HepG2 (cell line): ENCODE data around the gene CAMK2A. TPM values are rescaled to one million over a fixed set of nuclear protein-coding genes. Genes with fewer than 3 reads are reported as not detected.

ENCODE experiments used
- ATAC-seq: fragments of 200-7000 bp; cut with Tn5 transposase; 3 replicates; pipeline ENCODE4 v1.9.1; 2020; ENCODE audit warnings: mild to moderate bottlenecking, moderate library complexity
- BruUV-seq: library from RNA; stranded (reverse); fragments of 400-500 nt; replicated peaks from 2 replicates; lab custom pipeline; 2021; lab: Mats Ljungman, UMichigan
- CTCF ChIA-PET: fragments of 300-600 bp; formaldehyde crosslinking; extraction: SDS; loops from one replicate; lab custom pipeline; 2021; ENCODE audit warnings: low total read pairs, inconsistent platforms, low intra/inter-chr PET ratio; lab: Yijun Ruan, JAX
- POLR2A ChIA-PET: fragments of 350-600 bp; sonication (Branson Sonifier 250); formaldehyde crosslinking; loops from one replicate; lab custom pipeline; 2020; ENCODE audit warnings: antibody characterized with exemption, inconsistent platforms; lab: Yijun Ruan, JAX
- DNase-seq: peaks from one replicate; pipeline ENCODE4 v3.0.0-alpha.2; 2015; ENCODE audit warnings: low spot score
- FAIRE-seq: peaks from 3 replicates; lab custom pipeline; 2011; peaks lifted over from hg19 to GRCh38; lab: Jason Lieb, UNC
- H2AFZ ChIP-seq: one replicate; pipeline ENCODE4 v1.6.1; 2011; ENCODE audit warnings: low read length, inconsistent platforms
- H3K27ac ChIP-seq: fragments of 300-600 bp; 3 replicates; pipeline ENCODE4 v1.8.0; 2011; ENCODE audit warnings: mixed run types, mild to moderate bottlenecking, mixed read lengths, low read length, inconsistent platforms; ENCODE audit not compliant: insufficient read depth; ENCODE audit errors: extremely low read length
- H3K27me3 ChIP-seq, 2 experiments: fragments of 200-600 bp in 1 of 2; 2 replicates in 1 of 2; 3 replicates in 1 of 2; pipeline versions ENCODE4 v1.6.0 to v1.8.0; 2011; ENCODE audit warnings: low read length in 2 of 2, mild to moderate bottlenecking in 2 of 2, moderate library complexity in 2 of 2, inconsistent platforms in 1 of 2; ENCODE audit not compliant: insufficient read depth in 2 of 2, control insufficient read depth in 1 of 2
- H3K36me3 ChIP-seq, 2 experiments: fragments of 200-600 bp in 1 of 2; replicated peaks in 1 of 2; 2 replicates in 1 of 2; 3 replicates in 1 of 2; pipeline versions ENCODE4 v1.5.1 to v1.8.0; 2011; ENCODE audit warnings: low read length in 2 of 2, inconsistent platforms in 1 of 2; ENCODE audit not compliant: insufficient read depth in 2 of 2, control insufficient read depth in 1 of 2
- H3K4me1 ChIP-seq: 2 replicates; pipeline ENCODE4 v1.5.1; 2012; ENCODE audit warnings: low read length, inconsistent platforms; ENCODE audit not compliant: insufficient read depth
- H3K4me2 ChIP-seq: 2 replicates; pipeline ENCODE4 v1.6.0; 2011; ENCODE audit warnings: low read depth, low read length, inconsistent platforms
- H3K4me3 ChIP-seq, 3 experiments: fragments of 200-600 bp in 1 of 3; sonication (generic), shearing (Covaris generic) in 1 of 3; replicated peaks in 1 of 3; 2 replicates each; pipeline ENCODE4 v1.5.1; 2011 to 2016; ENCODE audit warnings: low read length in 3 of 3, inconsistent platforms in 2 of 3, low read depth in 2 of 3, mild to moderate bottlenecking in 2 of 3, control low read depth in 1 of 3, mixed read lengths in 1 of 3; ENCODE audit not compliant: insufficient read depth in 1 of 3
- H3K79me2 ChIP-seq: one replicate; pipeline ENCODE4 v1.6.1; 2011; ENCODE audit warnings: low read length, inconsistent platforms; ENCODE audit not compliant: insufficient read depth
- H3K9ac ChIP-seq: 2 replicates; pipeline ENCODE4 v1.6.0; 2011; ENCODE audit warnings: mild to moderate bottlenecking, low read depth, low read length, inconsistent platforms; ENCODE audit not compliant: insufficient read depth
- H3K9me3 ChIP-seq: 2 replicates; pipeline ENCODE4 v1.5.1; 2012; ENCODE audit warnings: mild to moderate bottlenecking, low read length
- H4K20me1 ChIP-seq: 2 replicates; pipeline ENCODE4 v1.6.0; 2011; ENCODE audit warnings: inconsistent platforms, mild to moderate bottlenecking, low read length, moderate library complexity; ENCODE audit not compliant: insufficient read depth
- HMGXB3 ChIP-seq: sonication (generic); formaldehyde crosslinking; IDR thresholded peaks from 2 replicates; pipeline ENCODE4 v1.4.0; 2020; ENCODE audit warnings: missing genetic modification reagents, borderline replicate concordance
- NFAT5 ChIP-seq: sonication (generic); formaldehyde crosslinking; IDR thresholded peaks from 2 replicates; pipeline ENCODE4 v1.4.0; 2020; ENCODE audit warnings: missing genetic modification reagents
- RORA ChIP-seq: sonication (generic); formaldehyde crosslinking; IDR thresholded peaks from 2 replicates; pipeline ENCODE4 v1.5.0; 2020; ENCODE audit warnings: mild to moderate bottlenecking, missing genetic modification reagents, moderate library complexity
- SMAD1 ChIP-seq: sonication (generic); formaldehyde crosslinking; IDR thresholded peaks from 2 replicates; pipeline ENCODE4 v1.4.0; 2020; ENCODE audit warnings: missing genetic modification reagents, low read depth, mild to moderate bottlenecking, borderline replicate concordance
- SOX6 ChIP-seq, 2 experiments: fragments of 450-650 bp in 1 of 2; sonication (generic) in 1 of 2; formaldehyde crosslinking in 1 of 2; IDR thresholded peaks; 2 replicates each; pipeline versions ENCODE4 v1.4.0 to v1.6.1; 2017 to 2020; ENCODE audit warnings: antibody characterized with exemption in 1 of 2, mild to moderate bottlenecking in 1 of 2, missing genetic modification reagents in 1 of 2
- SPEN ChIP-seq: sonication (generic); formaldehyde crosslinking; IDR thresholded peaks from 2 replicates; pipeline ENCODE4 v1.5.1; 2020; ENCODE audit warnings: low read depth, mild to moderate bottlenecking, missing genetic modification reagents
- XRCC5 ChIP-seq: fragments of 200-400 bp; formaldehyde crosslinking; optimal IDR thresholded peaks from 2 replicates; pipeline ENCODE3; 2017; ENCODE audit warnings: mild to moderate bottlenecking, low read length
- ZBTB2 ChIP-seq: sonication (generic); formaldehyde crosslinking; IDR thresholded peaks from 2 replicates; pipeline ENCODE4 v1.8.0; 2022; ENCODE audit warnings: low read depth, missing genetic modification reagents
- ZNF225 ChIP-seq: sonication (generic); formaldehyde crosslinking; IDR thresholded peaks from 2 replicates; pipeline ENCODE4 v1.4.0; 2020; ENCODE audit warnings: mild to moderate bottlenecking, missing genetic modification reagents
- ZNF30 ChIP-seq: sonication (generic); formaldehyde crosslinking; IDR thresholded peaks from 2 replicates; pipeline ENCODE4 v1.5.0; 2020; ENCODE audit warnings: mild to moderate bottlenecking, missing genetic modification reagents
- ZNF740 ChIP-seq: sonication (generic); formaldehyde crosslinking; IDR thresholded peaks from 2 replicates; pipeline ENCODE4 v1.4.0; 2020; ENCODE audit warnings: missing genetic modification reagents
- WGBS: methylation state at CpG from one replicate; pipeline ENCODE4 v1.1.6; 2017; ENCODE audit warnings: low lambda C conversion rate; 5-methylcytosine and 5-hydroxymethylcytosine counted together
- in situ Hi-C: cut with HindIII; loops from 2 replicates; pipeline ENCODE4 v1.10.0; 2017; ENCODE audit warnings: low pct_unique_long_range_greater_than_20kb; ENCODE audit not compliant: extremely low pct_ligation_motif_present
- intact Hi-C: fragments of 100-400 bp; cut with micrococcal nuclease; formaldehyde crosslinking; loops from one replicate; pipeline ENCODE4 v1.10.0; 2022; ENCODE audit not compliant: unreplicated experiment
- polyA plus RNA-seq, 8 experiments: library from polyadenylated mRNA; depleted of rRNA in 3 of 8; stranded (reverse) in 7 of 8; unstranded in 1 of 8; fragments of >200 nt; fragmentation: Illumina TruSeq in 4 of 8; extraction: Trizol in 4 of 8; gene quantifications; 2 replicates each; pipeline versions ENCODE4 v1.2.1 to v1.2.3, GENCODE V29; 2011 to 2016; ENCODE audit warnings: low read depth in 4 of 8, missing spikeins in 1 of 8, mixed read lengths in 1 of 8; ENCODE audit not compliant: insufficient read depth in 1 of 8
- total RNA-seq, 5 experiments: library from RNA; depleted of rRNA; stranded (reverse); fragments of >200 nt; fragmentation: Illumina TruSeq; extraction: Trizol; gene quantifications; 2 replicates each; pipeline ENCODE4 v1.2.3, GENCODE V29; 2016; ENCODE audit warnings: low read depth in 1 of 5

CAMK2A gene
- total and polyA plus RNA-seq, 2 of the 13 experiments (the other 11 are each of a cell fraction or from before 2014, with no cell fraction given): 0.11 TPM; not detected in 1

- Histone ChIP-seq H3K9ac (no peak within 1 kb of the TSS), H3K4me2 (no peak within 1 kb of the TSS), H3K27ac (no peak within 1 kb of the TSS), H3K79me2 (no peaks in the 10 kb centered on the region), H2AFZ (no peak within 1 kb of the TSS), H3K9me3 (no peaks in the 10 kb centered on the region), H3K27me3 (peaks cover 0 to 28% of the 10 kb centered on the region in 2 experiments), H3K36me3 (no peaks in the 10 kb centered on the region), H3K4me3 (no peak within 1 kb of the TSS), H4K20me1 (no peaks in the 10 kb centered on the region), H3K4me1 (peaks cover 22% of the 10 kb centered on the region)
- ATAC-seq: no peak
- no peak for DNase-seq
- FAIRE-seq: no peak
- ChIA-PET POLR2A (no interaction called here), CTCF (no interaction called here)
- in situ Hi-C loops (no loop called here), intact Hi-C loops (no loop called here)
- 79% methylated on average over 19 of the region's 58 CpGs for whole genome bisulfite sequencing
- BruUV-seq: no TSS peak
- no peak for TF ChIP-seq SMAD1 (CRISPR knock-in tag)
- TF ChIP-seq ZBTB2 (CRISPR knock-in tag): no peak
- TF ChIP-seq RORA (CRISPR knock-in tag): no peak
- no peak for TF ChIP-seq NFAT5 (CRISPR knock-in tag)
- TF ChIP-seq ZNF30: no peak
- TF ChIP-seq XRCC5: no peak
- TF ChIP-seq HMGXB3 (CRISPR knock-in tag): no peak
- no peak for TF ChIP-seq SOX6 (IDR thresholded peaks at IDR 0.05)
- no peak for TF ChIP-seq SOX6 (CRISPR knock-in tag; IDR thresholded peaks at IDR 0.05)
- TF ChIP-seq ZNF225 (CRISPR knock-in tag): no peak
- TF ChIP-seq SPEN (CRISPR knock-in tag): no peak
- TF ChIP-seq ZNF740 (CRISPR knock-in tag): no peak
Measured at GRCh38 chr5:150189728-150190502, 99.7 kb downstream of the CAMK2A start, which contains the start of gene SLC6A7. Gene SLC6A7 (plus strand): TSS chr5:150190062. CDS start chr5:150190328, 266 bp downstream.
